Bronchial epithelial cell (primary cell): Measurements from ENCODE around the gene TMEM158. TPM values are rescaled to one million over a fixed set of nuclear protein-coding genes. Genes with fewer than 3 reads are reported as not detected.

Experiments
- DNase-seq: peaks from one replicate; pipeline ENCODE4 v3.0.0-alpha.2; 2010; ENCODE audit warnings: low read depth
- FAIRE-seq: peaks from 2 replicates; lab custom pipeline; 2011; peaks lifted over from hg19 to GRCh38; lab: Jason Lieb, UNC
- H3K27me3 ChIP-seq: 2 replicates; pipeline ENCODE4 v1.5.1; 2011; ENCODE audit warnings: low read length; ENCODE audit not compliant: control insufficient read depth, insufficient read depth
- H3K36me3 ChIP-seq: 2 replicates; pipeline ENCODE4 v1.5.1; 2011; ENCODE audit warnings: low read length; ENCODE audit not compliant: control insufficient read depth, insufficient read depth
- H3K4me3 ChIP-seq: 2 replicates; pipeline ENCODE4 v1.5.1; 2011; ENCODE audit warnings: mild to moderate bottlenecking, low read depth, low read length, control low read depth
- total RNA-seq: library from RNA; depleted of rRNA; stranded (reverse); fragments of >200 nt; gene quantifications from 2 replicates; pipeline ENCODE4 v1.2.1, GENCODE V29; 2014
- TF ChIP-seq, protein P1 (sequence below): IDR thresholded peaks from 2 replicates; pipeline ENCODE4 v1.5.1; 2011; ENCODE audit warnings: mild to moderate bottlenecking, moderate library complexity, low read length, control low read depth, inconsistent platforms; ENCODE audit not compliant: insufficient read depth, severe bottlenecking

TMEM158 gene
- total RNA-seq, 1 donor from 2014 or later, result 1.6 TPM

- DNase-seq, result no peak
- TF ChIP-seq, protein P1, sequence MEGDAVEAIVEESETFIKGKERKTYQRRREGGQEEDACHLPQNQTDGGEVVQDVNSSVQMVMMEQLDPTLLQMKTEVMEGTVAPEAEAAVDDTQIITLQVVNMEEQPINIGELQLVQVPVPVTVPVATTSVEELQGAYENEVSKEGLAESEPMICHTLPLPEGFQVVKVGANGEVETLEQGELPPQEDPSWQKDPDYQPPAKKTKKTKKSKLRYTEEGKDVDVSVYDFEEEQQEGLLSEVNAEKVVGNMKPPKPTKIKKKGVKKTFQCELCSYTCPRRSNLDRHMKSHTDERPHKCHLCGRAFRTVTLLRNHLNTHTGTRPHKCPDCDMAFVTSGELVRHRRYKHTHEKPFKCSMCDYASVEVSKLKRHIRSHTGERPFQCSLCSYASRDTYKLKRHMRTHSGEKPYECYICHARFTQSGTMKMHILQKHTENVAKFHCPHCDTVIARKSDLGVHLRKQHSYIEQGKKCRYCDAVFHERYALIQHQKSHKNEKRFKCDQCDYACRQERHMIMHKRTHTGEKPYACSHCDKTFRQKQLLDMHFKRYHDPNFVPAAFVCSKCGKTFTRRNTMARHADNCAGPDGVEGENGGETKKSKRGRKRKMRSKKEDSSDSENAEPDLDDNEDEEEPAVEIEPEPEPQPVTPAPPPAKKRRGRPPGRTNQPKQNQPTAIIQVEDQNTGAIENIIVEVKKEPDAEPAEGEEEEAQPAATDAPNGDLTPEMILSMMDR, result no peak
- no peak overlapping the region for H3K4me3 ChIP-seq
- no peaks in the 10 kb centered on the region for H3K27me3 ChIP-seq
- no peak for FAIRE-seq
- no peaks in the 10 kb centered on the region for H3K36me3 ChIP-seq
Observed at GRCh38 chr3:45205126-45205525, 21.0 kb downstream of the TMEM158 start.

- TF ChIP-seq, protein P1, result no peak
- Histone ChIP-seq H3K4me3 (no peak overlapping the region), H3K27me3 (no peaks in the 10 kb centered on the region), H3K36me3 (no peaks in the 10 kb centered on the region)
- DNase-seq, result peak; percentile 75
- FAIRE-seq, result no peak
Observed at GRCh38 chr3:45204136-45204535, 22.0 kb downstream of the TMEM158 start.

DNA sequence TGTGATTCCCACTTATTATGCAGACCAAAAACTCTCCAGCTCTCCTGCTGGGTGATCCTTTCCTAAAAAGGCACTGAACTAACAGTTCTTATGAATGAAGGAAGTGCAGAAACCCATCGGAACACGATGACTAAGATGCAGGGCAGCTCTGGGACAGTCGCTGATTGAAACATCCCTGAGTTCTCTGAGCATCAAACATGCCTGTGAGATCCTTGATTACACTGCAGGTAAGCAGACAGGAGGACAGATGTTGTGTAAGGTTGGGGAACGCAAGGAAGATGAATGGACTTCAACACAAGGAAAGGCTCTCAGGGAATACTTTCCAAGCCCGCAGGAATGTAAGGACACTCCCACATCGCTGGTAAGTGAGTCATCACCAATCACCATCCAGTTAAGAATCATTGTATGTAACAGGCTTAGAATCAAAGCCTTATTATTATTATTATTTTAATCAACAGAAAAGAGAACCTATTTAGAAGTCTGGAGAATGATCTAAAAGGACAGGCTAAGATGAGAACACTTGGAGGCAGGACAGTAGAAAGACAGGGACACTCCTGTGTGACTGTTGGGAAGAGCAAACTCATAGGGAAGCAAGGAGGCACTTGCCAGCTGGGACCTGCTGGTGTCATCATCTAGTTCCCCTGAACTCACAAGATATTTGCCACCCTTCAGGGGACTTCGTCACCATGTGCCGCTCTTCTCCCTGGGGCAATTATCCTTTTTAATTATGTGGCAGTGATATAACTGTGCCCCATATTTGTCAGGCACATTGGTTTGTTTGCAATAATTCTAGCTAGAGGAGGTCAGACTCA, 26.0 kb downstream of the TMEM158 start:
- no peaks in the 10 kb centered on the region for H3K36me3 ChIP-seq
- TF ChIP-seq, protein P1, result no peak
- DNase-seq (peak; percentile 100), FAIRE-seq (peak; percentile 97)
- no peaks in the 10 kb centered on the region for H3K27me3 ChIP-seq
- H3K4me3 ChIP-seq, result no peak overlapping the region

- no peak for DNase-seq
Observed at GRCh38 chr3:45198264-45199260, 27.5 kb downstream of the TMEM158 start.

GRCh38 chr3:45194791-45195190, 31.3 kb downstream of the TMEM158 start:
- H3K27me3 ChIP-seq, result no peaks in the 10 kb centered on the region
- TF ChIP-seq, protein P1, result no peak
- H3K4me3 ChIP-seq, result no peak overlapping the region
- no peaks in the 10 kb centered on the region for H3K36me3 ChIP-seq
- FAIRE-seq (no peak), DNase-seq (no peak)

More at GRCh38 chr3:45198264-45199260, 27.5 kb downstream of the TMEM158 start:
- TF ChIP-seq, protein P1, result no peak
- Histone ChIP-seq H3K4me3 (no peak overlapping the region), H3K36me3 (no peaks in the 10 kb centered on the region), H3K27me3 (no peaks in the 10 kb centered on the region)
- no peak for FAIRE-seq
